HG02642 (cell line): ENCODE measurements around the gene SRGAP2.
"Not testable (repeated sequence)": the region's sequence is repeated elsewhere in the genome, so short reads cannot be mapped to it uniquely, and the experiment has no call there.

ENCODE experiments used
- ATAC-seq: cut with Tn5 transposase; IDR thresholded peaks from one replicate; pipeline ENCODE4 v1.9.1; 2021; ENCODE audit warnings: mild to moderate bottlenecking; ENCODE audit not compliant: unreplicated experiment, poor library complexity

The SRGAP2 gene

GRCh38 chr1:206203364-206204158 lies at the start of gene SRGAP2:
TSS of gene SRGAP2 (plus strand) at chr1:206203541. CDS start at chr1:206205971, 2,430 bp downstream.
- peak; percentile 20 for ATAC-seq

- ATAC-seq, result peak; percentile 78
Measured at GRCh38 chr1:206167350-206168029, 35.9 kb upstream of the SRGAP2 start.

- not testable (repeated sequence) for ATAC-seq
Measured at GRCh38 chr1:206169794-206170193, 33.5 kb upstream of the SRGAP2 start.

- ATAC-seq, result not testable (repeated sequence)
Measured at GRCh38 chr1:206173110-206173719, 30.1 kb upstream of the SRGAP2 start.

- ATAC-seq, result not testable (repeated sequence)
Measured at GRCh38 chr1:206174182-206174868, 29.0 kb upstream of the SRGAP2 start.

GRCh38 chr1:206175459-206176113 lies 27.8 kb upstream of the SRGAP2 start:
- not testable (repeated sequence) for ATAC-seq

GRCh38 chr1:206176114-206176502 lies 27.2 kb upstream of the SRGAP2 start:
- ATAC-seq, result not testable (repeated sequence)

- ATAC-seq, result not testable (repeated sequence)
Measured at GRCh38 chr1:206178061-206178989, 25.0 kb upstream of the SRGAP2 start.

- not testable (repeated sequence) for ATAC-seq
Measured at GRCh38 chr1:206179666-206180065, 23.7 kb upstream of the SRGAP2 start.

- not testable (repeated sequence) for ATAC-seq
Measured at GRCh38 chr1:206182368-206183317, 20.7 kb upstream of the SRGAP2 start.

- ATAC-seq, result not testable (repeated sequence)
Measured at GRCh38 chr1:206183788-206184187, 19.6 kb upstream of the SRGAP2 start.

GRCh38 chr1:206185778-206186177 lies 17.6 kb upstream of the SRGAP2 start:
- ATAC-seq, result not testable (repeated sequence)

- not testable (repeated sequence) for ATAC-seq
Measured at GRCh38 chr1:206186826-206187225, 16.5 kb upstream of the SRGAP2 start.

GRCh38 chr1:206195182-206195581 lies 8.2 kb upstream of the SRGAP2 start:
- not testable (repeated sequence) for ATAC-seq

- ATAC-seq, result not testable (repeated sequence)
Measured at GRCh38 chr1:206196748-206197424, 6.5 kb upstream of the SRGAP2 start.

- peak; percentile 84 for ATAC-seq
Measured at GRCh38 chr1:206202789-206203363, 465 bp upstream of the SRGAP2 start, which contains the start of gene FAM72A. TSS of gene FAM72A (minus strand) at chr1:206202839. CDS start at chr1:206202025, 814 bp downstream.

GRCh38 chr1:206204159-206204511 lies 794 bp downstream of the SRGAP2 start:
- ATAC-seq, result not testable (repeated sequence)
